ENCODE results near the gene SAXO1.
"Not testable (repeated sequence)": the region's sequence is repeated elsewhere in the genome, so short reads cannot be mapped to it uniquely, and the experiment has no call there.

Gene SAXO1

GRCh38 chr9:19026375-19026774 is 6.6 kb downstream of the SAXO1 start:
- in situ Hi-C loops (cut with HindIII; ENCODE audit: low sequenced_read_pairs) = no loop called here
- H3K4me3 ChIP-seq (ENCODE audit: low read depth, low read length) = no peak overlapping the region
- no peak for DNase-seq (ENCODE audit: low read depth)
- TF ChIP-seq, protein P1, sequence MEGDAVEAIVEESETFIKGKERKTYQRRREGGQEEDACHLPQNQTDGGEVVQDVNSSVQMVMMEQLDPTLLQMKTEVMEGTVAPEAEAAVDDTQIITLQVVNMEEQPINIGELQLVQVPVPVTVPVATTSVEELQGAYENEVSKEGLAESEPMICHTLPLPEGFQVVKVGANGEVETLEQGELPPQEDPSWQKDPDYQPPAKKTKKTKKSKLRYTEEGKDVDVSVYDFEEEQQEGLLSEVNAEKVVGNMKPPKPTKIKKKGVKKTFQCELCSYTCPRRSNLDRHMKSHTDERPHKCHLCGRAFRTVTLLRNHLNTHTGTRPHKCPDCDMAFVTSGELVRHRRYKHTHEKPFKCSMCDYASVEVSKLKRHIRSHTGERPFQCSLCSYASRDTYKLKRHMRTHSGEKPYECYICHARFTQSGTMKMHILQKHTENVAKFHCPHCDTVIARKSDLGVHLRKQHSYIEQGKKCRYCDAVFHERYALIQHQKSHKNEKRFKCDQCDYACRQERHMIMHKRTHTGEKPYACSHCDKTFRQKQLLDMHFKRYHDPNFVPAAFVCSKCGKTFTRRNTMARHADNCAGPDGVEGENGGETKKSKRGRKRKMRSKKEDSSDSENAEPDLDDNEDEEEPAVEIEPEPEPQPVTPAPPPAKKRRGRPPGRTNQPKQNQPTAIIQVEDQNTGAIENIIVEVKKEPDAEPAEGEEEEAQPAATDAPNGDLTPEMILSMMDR (IDR thresholded peaks at IDR 0.05; ENCODE audit: low read depth, low read length, missing control alignments) = no peak

DNA sequence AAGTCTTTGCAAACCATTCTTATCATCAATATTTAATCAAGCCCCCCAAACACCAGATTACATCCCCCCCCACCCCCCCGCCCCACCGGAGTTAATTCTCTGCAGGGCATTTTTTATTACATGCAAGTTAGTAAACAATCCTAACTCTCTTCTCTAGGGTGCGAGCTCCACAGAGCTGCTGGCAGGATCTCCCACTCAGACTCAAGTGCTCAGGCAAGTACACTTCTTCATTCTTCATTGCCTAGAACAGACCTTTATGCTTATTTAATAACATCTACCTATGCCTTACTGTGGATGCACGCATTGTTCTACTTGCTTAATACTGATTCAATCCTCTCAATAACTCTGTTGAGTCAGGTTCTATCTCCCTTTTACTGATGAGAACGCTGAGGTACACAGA is 9.9 kb downstream of the SAXO1 start:
- TF ChIP-seq, protein P1 (IDR thresholded peaks at IDR 0.05; ENCODE audit: low read depth, low read length, missing control alignments) = no peak
- in situ Hi-C loops (cut with HindIII; ENCODE audit: low sequenced_read_pairs) = loop anchor here (25.0 kb wide), 1 partner anchor 761 kb away; no protein-coding TSS in a partner anchor
- no peak for DNase-seq (ENCODE audit: low read depth)
- H3K4me3 ChIP-seq (ENCODE audit: low read depth, low read length) = no peak overlapping the region

DNA sequence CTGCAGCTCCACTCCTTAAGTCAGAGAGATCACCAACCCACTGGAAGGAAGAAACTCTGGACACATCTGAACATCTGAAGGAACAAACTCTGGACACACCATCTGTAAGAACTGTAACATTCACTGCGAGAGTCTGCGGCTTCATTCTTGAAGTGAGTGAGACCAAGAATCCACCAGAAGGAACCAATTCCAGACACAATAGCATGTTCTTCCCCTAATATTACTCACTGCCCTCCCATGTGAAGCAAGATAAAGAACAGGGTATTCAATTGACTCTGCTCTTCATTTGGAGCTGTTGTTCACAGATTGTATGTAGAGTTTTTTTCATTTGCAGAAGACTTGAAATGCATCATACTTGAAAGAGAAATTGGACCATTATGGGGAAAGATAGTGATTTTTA is 10.8 kb downstream of the SAXO1 start:
- TF ChIP-seq, protein P1 (IDR thresholded peaks at IDR 0.05; ENCODE audit: low read depth, low read length, missing control alignments) = no peak
- no peak overlapping the region for H3K4me3 ChIP-seq (ENCODE audit: low read depth, low read length)
- no peak for DNase-seq (ENCODE audit: low read depth)
- in situ Hi-C loops (cut with HindIII; ENCODE audit: low sequenced_read_pairs) = loop anchor here (25.0 kb wide), 1 partner anchor 760 kb away; no protein-coding TSS in a partner anchor

- not testable (repeated sequence) for DNase-seq (ENCODE audit: low read depth); H3K4me3 ChIP-seq (ENCODE audit: low read depth, low read length)
- in situ Hi-C loops (cut with HindIII; ENCODE audit: low sequenced_read_pairs) = loop anchor here (25.0 kb wide), 1 partner anchor 759 kb away; no protein-coding TSS in a partner anchor
Measured at GRCh38 chr9:19021649-19022048, 11.4 kb downstream of the SAXO1 start.

DNA sequence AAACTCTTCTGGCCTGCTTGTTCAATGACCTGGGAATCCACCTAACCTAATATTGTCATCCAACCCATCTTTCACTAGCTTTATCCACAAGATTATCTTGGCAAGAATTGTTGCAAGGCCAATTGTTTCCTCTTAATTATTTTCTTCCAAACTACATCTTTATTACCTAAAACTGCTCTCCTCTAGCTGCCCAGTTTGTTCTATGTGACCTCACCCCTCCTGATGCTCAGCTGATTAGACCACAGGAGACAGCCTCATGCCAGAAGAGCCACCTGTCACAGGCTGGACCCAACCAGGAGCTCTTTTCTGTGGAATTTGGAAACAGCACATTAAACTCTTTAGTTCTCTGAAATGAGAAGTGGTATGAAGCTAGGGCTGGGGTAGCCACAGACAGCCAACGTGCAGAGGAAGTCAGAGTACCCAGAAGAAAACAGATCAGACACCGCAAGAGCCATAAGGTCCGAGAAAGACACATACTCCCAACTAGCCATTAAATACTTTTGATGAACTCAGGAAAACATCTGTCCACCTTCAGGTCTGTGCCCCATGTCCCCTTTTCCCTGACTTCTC is 12.0 kb downstream of the SAXO1 start:
- in situ Hi-C loops (cut with HindIII; ENCODE audit: low sequenced_read_pairs) = loop anchor here (25.0 kb wide), 1 partner anchor 759 kb away; no protein-coding TSS in a partner anchor
- DNase-seq (ENCODE audit: low read depth) = no peak
- TF ChIP-seq, protein P1 (IDR thresholded peaks at IDR 0.05; ENCODE audit: low read depth, low read length, missing control alignments) = no peak
- no peak overlapping the region for H3K4me3 ChIP-seq (ENCODE audit: low read depth, low read length)

DNA sequence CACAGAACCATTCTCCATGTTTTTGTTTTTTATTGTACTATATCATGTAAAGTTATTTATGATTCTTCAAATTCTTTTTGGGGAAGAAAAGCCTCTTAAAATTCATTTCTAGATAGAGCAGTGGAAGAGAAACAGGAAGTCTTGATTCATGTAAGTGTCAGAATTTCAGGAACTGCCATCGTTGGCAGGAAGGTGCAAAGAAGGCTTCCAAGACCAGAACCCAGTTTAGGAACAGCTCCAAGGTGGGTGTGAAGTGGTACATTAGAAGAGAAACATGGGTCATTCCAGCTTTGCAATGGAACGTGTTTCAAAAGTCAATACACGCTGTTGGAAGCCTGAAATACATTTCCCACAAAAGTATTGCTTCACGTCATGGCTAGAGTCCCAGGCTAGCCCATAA is 14.8 kb downstream of the SAXO1 start:
- in situ Hi-C loops (cut with HindIII; ENCODE audit: low sequenced_read_pairs) = loop anchor here (25.0 kb wide), 1 partner anchor 756 kb away; no protein-coding TSS in a partner anchor
- TF ChIP-seq, protein P1 (IDR thresholded peaks at IDR 0.05; ENCODE audit: low read depth, low read length, missing control alignments) = no peak
- no peak overlapping the region for H3K4me3 ChIP-seq (ENCODE audit: low read depth, low read length)
- DNase-seq (ENCODE audit: low read depth) = no peak

GRCh38 chr9:19009391-19009965 is 23.5 kb downstream of the SAXO1 start:
- DNase-seq (ENCODE audit: low read depth) = no peak
- TF ChIP-seq, protein P1 (IDR thresholded peaks at IDR 0.05; ENCODE audit: low read depth, low read length, missing control alignments) = no peak
- in situ Hi-C loops (cut with HindIII; ENCODE audit: low sequenced_read_pairs) = loop anchor here (25.0 kb wide), 1 partner anchor 747 kb away; no protein-coding TSS in a partner anchor
- H3K4me3 ChIP-seq (ENCODE audit: low read depth, low read length) = no peak overlapping the region

All from astrocyte of the cerebellum (primary cell).